ENCODE measurements around the gene TMEM209.
A peak's percentile ranks its signal among the peaks of the same experiment; 100 is the strongest.
"Not testable (repeated sequence)": the region's sequence is repeated elsewhere in the genome, so short reads cannot be mapped to it uniquely, and the experiment has no call there.

TMEM209 gene

GRCh38 chr7:130205084-130205947, at the start of gene TMEM209:
TSS of gene TMEM209 (minus strand) at chr7:130205406. CDS start at chr7:130205375, 31 bp downstream.
- intact Hi-C loops (cut with DNase I) = no loop called here

DNA sequence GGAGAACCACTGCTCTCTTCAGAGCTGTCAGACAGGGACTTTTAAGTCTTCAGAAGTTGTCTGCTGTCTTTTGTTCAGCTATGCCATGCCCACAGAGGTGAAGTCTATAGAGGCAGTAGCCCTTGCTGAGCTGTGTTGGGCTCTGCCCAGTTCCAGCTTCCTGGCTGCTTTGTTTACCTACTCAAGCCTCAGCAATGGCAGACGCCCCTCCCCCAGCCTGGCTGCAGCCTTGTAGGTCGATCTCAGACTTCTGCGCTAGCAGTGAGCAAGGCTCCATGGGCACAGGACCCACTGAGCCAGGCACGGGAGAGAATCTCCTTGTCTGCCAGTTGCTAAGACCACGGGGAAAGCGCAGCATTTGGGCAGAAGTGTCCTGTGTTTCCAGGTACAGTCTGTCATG, 49.3 kb upstream of the TMEM209 start:
- intact Hi-C loops (cut with DNase I) = no loop called here
- no peak for DNase-seq

More at GRCh38 chr7:130205084-130205947, at the start of gene TMEM209:
- peak; percentile 91 to 98 (median 95) for DNase-seq

DNA sequence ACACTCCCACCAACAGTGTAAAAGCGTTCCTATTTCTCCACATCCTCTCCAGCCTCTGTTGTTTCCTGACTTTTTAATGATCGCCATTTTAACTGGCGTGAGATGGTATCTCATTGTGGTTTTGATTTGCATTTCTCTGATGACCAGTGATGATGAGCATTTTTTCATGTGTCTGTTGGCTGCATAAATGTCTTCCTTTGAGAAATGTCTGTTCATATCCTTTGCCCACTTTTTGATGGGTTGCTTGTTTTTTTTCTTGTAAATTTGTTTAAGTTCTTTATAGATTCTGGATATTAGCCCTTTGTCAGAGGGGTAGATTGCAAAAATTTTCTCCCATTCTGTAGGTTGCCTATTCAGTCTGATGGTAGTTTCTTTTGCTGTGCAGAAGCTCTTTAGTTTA, 44.4 kb upstream of the TMEM209 start:
- intact Hi-C loops (cut with DNase I); DNase-seq: not testable (repeated sequence)

DNA sequence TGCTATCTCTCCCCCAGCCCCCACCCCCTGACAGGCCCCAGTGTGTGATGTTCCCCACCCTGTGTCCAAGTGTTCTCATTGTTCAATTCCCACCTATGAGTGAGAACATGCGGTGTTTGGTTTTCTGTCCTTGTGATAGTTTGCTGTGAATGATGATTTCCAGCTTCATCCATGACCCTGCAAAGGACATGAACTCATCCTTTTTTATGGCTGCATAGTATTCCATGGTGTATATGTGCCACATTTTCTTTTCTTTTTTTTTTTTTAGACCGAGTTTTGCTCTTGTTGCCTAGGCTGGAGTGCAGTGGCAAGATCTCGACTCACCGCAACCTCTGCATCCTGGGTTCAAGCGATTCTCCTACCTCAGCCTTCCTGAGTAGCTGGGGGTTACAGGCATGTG, 43.6 kb upstream of the TMEM209 start:
- intact Hi-C loops (cut with DNase I); DNase-seq: not testable (repeated sequence)

DNA sequence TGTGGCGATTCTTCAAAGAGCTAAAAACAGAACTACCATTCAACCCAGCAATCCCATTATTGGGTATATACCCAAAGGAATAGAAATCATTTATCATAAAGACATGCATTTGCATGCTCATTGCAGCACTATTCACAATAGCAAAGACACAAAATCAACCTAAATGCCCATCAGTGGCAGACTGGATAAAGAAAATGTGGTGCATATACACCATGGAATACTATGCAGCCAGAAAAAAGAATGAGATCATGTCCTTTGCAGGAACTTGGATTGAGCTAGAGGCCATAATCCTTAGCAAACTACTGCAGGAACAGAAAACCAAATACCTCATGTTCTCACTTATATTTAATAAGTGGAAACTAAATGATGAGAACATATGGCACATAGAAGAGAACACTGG, 41.3 kb upstream of the TMEM209 start:
- DNase-seq; intact Hi-C loops (cut with DNase I): not testable (repeated sequence)

DNA sequence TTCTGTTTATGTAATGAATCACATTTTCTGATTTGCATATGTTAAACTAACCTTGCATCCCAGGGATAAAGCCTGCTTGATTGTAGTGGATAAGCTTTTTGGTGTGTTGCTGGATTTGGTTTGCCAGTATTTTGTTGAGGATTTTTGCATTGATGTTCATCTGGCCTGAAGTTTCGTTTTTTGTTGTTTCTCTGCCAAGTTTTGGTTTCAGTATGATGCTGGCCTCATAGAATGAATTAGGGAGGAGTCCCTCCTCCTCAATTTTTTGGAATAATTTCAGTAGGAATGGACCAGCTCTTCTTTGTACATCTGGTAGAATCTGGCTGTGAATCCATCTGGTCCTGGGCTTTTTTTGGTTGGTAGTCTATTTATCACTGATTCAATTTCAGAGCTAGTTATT, 38.3 kb upstream of the TMEM209 start:
- DNase-seq; intact Hi-C loops (cut with DNase I): not testable (repeated sequence)

- intact Hi-C loops (cut with DNase I) = no loop called here
- peak; percentile 21 to 86 (median 70) for DNase-seq
Observed at GRCh38 chr7:130242198-130243014, 37.2 kb upstream of the TMEM209 start.

GRCh38 chr7:130240240-130240639, 35.0 kb upstream of the TMEM209 start:
- intact Hi-C loops (cut with DNase I) = no loop called here
- no peak for DNase-seq

- DNase-seq; intact Hi-C loops (cut with DNase I): not testable (repeated sequence)
Observed at GRCh38 chr7:130236361-130236760, 31.2 kb upstream of the TMEM209 start.

DNA sequence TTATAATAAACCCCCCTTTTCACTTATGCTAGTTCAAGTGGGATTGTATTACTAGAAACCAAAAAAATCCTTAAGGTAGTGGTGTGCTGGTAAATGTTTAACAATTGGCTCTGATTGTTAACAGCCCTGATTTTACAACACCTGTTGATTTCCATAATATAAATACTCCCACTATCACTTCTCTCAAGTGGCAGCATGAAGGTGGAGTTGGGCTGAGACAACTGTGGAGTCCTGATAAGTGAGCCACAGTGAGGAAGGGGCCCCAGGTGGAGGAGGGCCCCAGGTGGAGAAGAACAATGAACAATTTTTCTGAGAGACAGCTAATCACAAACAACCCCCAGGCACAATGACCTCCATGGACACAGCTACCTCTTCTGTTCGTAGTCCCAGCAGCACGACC, 28.9 kb upstream of the TMEM209 start:
- intact Hi-C loops (cut with DNase I) = no loop called here
- no peak for DNase-seq

- no peak for DNase-seq
- intact Hi-C loops (cut with DNase I) = no loop called here
Observed at GRCh38 chr7:130232209-130232608, 27.0 kb upstream of the TMEM209 start.

DNA sequence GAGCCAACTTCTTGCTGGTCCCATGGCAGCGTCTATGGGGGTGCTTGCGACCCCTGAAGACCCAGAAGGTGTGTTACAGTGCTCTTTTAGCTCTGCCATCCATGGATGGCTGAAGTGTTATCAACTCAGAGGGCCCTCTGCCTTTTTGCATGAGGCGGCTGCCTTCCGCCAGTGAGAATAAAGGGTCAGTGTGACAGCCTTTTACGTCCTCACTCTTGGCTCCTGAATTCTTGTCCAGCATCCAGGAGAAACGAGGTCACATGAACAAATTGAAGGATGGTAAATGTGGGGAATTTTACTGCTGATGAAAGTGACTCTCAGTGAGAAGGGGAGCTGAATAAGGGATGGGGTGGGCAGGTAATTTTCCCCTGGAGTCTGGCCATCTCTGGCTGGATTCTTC, 26.6 kb upstream of the TMEM209 start:
- peak in 7 of 42 donors; percentile 7 to 27 (median 18) for DNase-seq
- intact Hi-C loops (cut with DNase I) = no loop called here

DNA sequence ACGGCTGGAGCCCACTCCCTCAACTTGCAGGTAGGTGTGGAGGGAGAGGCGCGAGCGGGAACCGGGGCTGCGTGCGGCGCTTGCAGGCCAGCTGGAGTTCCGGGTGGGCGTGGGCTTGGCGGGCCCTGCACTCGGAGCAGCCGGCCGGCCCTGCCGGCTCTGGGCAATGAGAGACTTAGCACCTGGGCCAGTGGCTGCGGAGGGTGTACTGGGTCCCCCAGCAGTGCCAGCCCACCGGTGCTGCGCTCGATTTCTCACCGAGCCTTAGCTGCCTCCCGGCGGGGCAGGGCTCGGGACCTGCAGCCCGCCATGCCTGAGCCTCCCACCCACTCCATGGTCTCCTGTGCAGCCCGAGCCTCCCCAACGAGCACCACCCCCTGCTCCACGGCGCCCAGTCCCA, 24.8 kb upstream of the TMEM209 start:
- DNase-seq; intact Hi-C loops (cut with DNase I): not testable (repeated sequence)

DNA sequence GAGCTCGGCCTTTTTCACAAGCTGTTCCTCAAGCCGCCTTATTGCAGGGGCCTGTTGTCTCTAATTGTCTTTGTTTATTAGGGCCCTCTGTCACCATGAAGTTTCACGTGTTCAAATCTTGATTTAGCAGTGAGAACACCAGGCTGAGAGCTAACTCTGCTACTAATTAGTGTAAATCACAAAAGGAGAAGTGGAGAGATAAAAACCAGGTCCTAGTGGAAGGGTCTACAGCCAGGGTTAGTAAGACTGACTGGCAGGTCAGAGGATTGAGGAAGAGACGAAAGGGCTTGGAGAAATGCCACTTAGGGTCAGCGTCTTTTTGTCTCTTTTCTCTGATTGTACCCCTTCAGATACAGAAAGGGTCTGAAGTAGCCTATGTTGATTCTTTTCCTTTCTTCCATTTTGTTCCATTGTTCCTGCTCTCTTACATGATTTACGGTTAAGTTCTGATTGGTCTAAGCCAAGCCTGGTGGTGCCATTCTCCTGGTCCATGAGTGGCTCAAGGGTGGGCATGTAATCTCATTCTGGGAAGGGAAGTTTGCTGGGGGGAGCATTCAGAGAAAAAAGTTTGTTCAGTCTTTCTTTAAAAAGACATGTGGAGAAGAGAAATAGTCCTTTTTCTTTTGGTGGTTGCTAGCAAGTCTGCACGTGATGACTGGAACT, 23.8 kb upstream of the TMEM209 start:
- no peak for DNase-seq
- intact Hi-C loops (cut with DNase I) = no loop called here

DNA sequence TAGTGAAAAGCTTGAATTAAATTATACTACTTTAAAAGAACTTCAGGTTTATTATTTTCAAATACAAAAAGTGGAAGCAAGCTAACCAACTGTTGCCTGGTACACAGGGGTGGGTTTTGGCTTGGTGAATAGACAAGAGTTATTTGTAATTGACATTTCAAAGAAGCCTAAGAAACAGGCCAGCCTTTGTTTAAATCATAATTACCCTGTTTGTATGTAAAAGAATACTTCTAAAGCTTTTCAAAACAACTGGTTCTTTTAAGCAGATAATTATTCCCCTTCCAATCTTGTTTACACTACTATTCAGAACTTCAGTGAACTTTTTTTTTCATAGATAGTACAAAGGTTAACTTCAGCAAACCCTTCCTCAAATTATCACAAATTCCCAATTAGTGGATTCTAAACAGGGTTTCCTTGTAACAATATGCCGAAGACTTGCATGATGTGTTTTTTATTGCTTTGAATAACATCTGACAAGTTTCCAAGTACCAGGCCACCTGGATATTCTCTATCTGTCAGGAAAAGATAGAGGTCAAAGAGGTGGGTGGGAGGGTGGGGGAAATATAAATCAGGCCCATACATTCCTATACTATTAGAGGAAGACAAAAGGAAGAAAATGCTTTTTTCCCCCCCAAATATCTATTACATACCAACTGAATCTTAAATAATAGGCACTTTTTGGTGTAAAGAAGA, 22.8 kb upstream of the TMEM209 start:
- intact Hi-C loops (cut with DNase I) = no loop called here
- peak in 7 of 42 donors; percentile 16 to 44 (median 33) for DNase-seq

DNA sequence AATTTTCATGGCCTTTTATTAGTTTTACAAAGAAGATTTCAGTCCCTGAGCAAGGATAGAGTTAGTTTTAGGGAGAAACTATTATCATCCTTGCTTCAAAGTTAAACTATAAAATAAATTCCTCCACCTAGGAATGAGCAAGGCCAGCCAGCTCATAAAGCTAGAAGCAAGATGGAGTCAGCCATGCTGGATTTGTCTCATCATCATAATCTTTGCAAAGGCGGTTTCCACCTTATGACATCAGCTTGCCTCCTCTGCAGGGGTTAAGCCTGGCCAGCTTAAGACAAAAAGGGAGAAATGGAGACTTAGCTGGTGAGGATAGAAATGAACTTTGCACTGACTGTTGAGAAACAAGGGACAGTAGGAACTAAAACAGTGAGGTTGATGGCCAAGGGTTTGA, 21.1 kb upstream of the TMEM209 start:
- intact Hi-C loops (cut with DNase I) = no loop called here
- DNase-seq = no peak

GRCh38 chr7:130224923-130225322, 19.7 kb upstream of the TMEM209 start:
- intact Hi-C loops (cut with DNase I); DNase-seq: not testable (repeated sequence)

GRCh38 chr7:130224210-130224609, 19.0 kb upstream of the TMEM209 start:
- no peak for DNase-seq
- intact Hi-C loops (cut with DNase I) = no loop called here

DNA sequence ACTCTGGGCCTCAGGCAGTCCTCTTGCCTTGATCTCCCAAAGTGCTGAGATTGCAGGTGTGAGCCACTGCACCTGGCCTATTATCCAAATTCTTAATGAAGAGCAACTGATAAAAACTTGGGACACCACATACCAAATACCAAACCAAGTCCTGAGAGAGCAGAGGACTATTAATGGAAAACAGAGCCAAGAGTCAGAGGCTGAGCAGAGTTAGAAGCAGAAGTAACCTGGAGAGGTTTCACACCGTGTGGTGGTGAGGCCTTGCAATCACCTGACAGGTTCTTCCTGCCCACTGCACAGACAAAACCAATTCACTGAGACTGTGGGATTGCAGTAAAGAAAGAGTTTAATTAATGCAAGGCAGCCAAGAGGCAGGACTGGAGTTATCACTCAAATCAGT, 18.4 kb upstream of the TMEM209 start:
- DNase-seq = no peak
- intact Hi-C loops (cut with DNase I) = no loop called here
